Thyroid gland (tissue), 4 donors: ENCODE data around the gene C1QTNF8. TPM values are rescaled to one million over a fixed set of nuclear protein-coding genes. Genes with fewer than 3 reads are reported as not detected.

ENCODE experiments used
- DNase-seq, 2 donors: peaks; one replicate each; pipeline ENCODE4 v3.0.0-alpha.2; 2019
- H3K27ac ChIP-seq, 3 donors: fragments of 200-600 bp; sonication (generic); 1 replicate in 2 of 3; 2 replicates in 1 of 3; pipeline ENCODE4 v1.5.1; 2016 to 2019; ENCODE audit warnings: mild to moderate bottlenecking in 1 of 3, moderate library complexity in 1 of 3
- H3K27me3 ChIP-seq: fragments of 200-600 bp; sonication (generic); one replicate; pipeline ENCODE4 v1.5.1; 2019
- H3K36me3 ChIP-seq, 2 donors: fragments of 200-600 bp; sonication (generic); one replicate each; pipeline ENCODE4 v1.5.1; 2016 to 2019
- H3K4me1 ChIP-seq, 2 donors: fragments of 200-600 bp; sonication (generic); one replicate each; pipeline ENCODE4 v1.5.1; 2017 to 2019
- H3K4me3 ChIP-seq, 3 donors: fragments of 200-600 bp; sonication (generic); replicated peaks in 1 of 3; 1 replicate in 2 of 3; 2 replicates in 1 of 3; pipeline ENCODE4 v1.5.1; 2016; ENCODE audit warnings: mild to moderate bottlenecking in 1 of 3
- H3K9me3 ChIP-seq: fragments of 200-600 bp; sonication (generic); one replicate; pipeline ENCODE4 v1.5.1; 2017
- CTCF ChIP-seq, 6 experiments: fragments of 200-600 bp in 3 of 6; fragments of 450-650 bp in 3 of 6; sonication (generic) in 3 of 6; IDR thresholded peaks; one replicate each; pipeline ENCODE4 v1.5.1; 2016 to 2019; ENCODE audit warnings: antibody characterized with exemption in 6 of 6, mild to moderate bottlenecking in 2 of 6, inconsistent platforms in 1 of 6, moderate library complexity in 1 of 6
- POLR2A ChIP-seq, 2 donors: fragments of 450-650 bp; IDR thresholded peaks; one replicate each; pipeline ENCODE4 v1.6.1; 2017; ENCODE audit warnings: antibody characterized with exemption in 2 of 2, mild to moderate bottlenecking in 2 of 2, moderate library complexity in 1 of 2
- WGBS, 2 donors: methylation state at CpG; one replicate each; pipeline ENCODE4 v1.1.5; 2017; 5-methylcytosine and 5-hydroxymethylcytosine counted together
- intact Hi-C: fragments of 100-400 bp; cut with DNase I; formaldehyde crosslinking; loops from one replicate; pipeline ENCODE4 v1.15.1; 2023
- total RNA-seq, 4 donors: library from RNA; depleted of rRNA; stranded (reverse); fragments of >200 nt; gene quantifications; one replicate each; pipeline ENCODE4 v1.2.3, GENCODE V29; 2016

C1QTNF8 gene
- total RNA-seq, 4 donors from 2014 or later, result not detected

- intact Hi-C loops, result loop anchor here (10.0 kb wide), 1 partner anchor 338 kb away; the partner anchor contains the start of gene METRN
- H3K27me3 ChIP-seq, result peaks cover 5% of the 10 kb centered on the region
- 78 to 95% methylated on average over 2 to 5 of the region's 9 CpGs for WGBS, 2 donors
These were observed 43.3 kb downstream of the C1QTNF8 start for GRCh38 chr16:1052721-1053120.

DNA sequence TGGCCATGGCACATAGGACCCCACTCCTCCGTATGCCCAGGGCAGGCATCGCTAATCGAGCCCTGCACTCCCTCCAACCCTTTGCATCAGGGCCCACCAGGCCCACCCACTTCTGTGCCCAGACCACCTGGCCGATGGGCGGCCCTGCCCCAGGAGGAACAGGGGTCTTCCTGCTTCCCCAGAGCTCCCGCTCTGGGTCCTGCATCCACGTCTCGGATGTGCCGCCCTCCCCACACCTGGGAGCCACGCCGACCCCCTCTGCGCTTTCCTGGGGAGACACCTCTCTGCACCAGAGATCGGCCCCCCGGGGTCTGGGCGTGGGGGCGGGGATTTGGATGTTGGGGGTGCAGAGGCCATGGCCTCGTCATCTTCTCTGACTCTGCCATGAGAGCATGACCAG is 44.6 kb downstream of the C1QTNF8 start:
- Histone ChIP-seq H3K27ac (no peak overlapping the region), H3K9me3 (no peaks in the 10 kb centered on the region), H3K4me3 (no peak overlapping the region), H3K4me1 (peaks cover 0 to 3% of the 10 kb centered on the region in 2 donors), H3K27me3 (no peaks in the 10 kb centered on the region), H3K36me3 (no peaks in the 10 kb centered on the region)
- 93 to 95% methylated on average over 16 to 17 of the region's 17 CpGs for WGBS, 2 donors
- intact Hi-C loops, result loop anchor here (10.0 kb wide), 1 partner anchor 337 kb away; the partner anchor contains the start of gene METRN
- TF ChIP-seq CTCF (IDR thresholded peaks at IDR 0.05), result no peak
- no peak for TF ChIP-seq POLR2A (IDR thresholded peaks at IDR 0.05)
- DNase-seq, result no peak

More at GRCh38 chr16:1052721-1053120, 43.3 kb downstream of the C1QTNF8 start:
- TF ChIP-seq CTCF (IDR thresholded peaks at IDR 0.05) (no peak), POLR2A (IDR thresholded peaks at IDR 0.05) (no peak)
- Histone ChIP-seq H3K36me3 (no peaks in the 10 kb centered on the region), H3K27ac (no peak overlapping the region), H3K4me1 (peaks cover 0 to 3% of the 10 kb centered on the region in 2 donors), H3K9me3 (no peaks in the 10 kb centered on the region), H3K4me3 (no peak overlapping the region)
- DNase-seq, result no peak

DNA sequence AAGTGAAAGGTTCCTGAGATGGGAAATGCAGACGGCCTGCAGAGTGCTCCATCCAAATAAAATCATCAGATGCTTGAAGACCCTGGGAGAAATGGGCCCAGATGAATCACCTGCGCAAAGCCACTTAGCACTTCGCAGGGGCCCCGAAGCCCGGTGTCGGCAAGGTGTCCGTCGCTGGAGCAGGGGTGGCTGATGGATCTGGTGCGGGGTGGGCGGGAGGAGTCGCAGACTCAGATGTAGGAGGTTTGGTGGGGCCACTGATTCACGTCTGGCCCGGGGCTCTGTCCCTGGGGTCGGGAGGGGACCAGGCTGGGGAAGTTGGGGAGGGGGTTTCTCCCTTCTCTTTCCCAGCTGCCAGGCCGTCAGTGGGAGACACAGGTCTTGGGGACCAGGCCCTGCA is 45.1 kb downstream of the C1QTNF8 start:
- H3K4me1 ChIP-seq, result peaks cover 0 to 3% of the 10 kb centered on the region in 2 donors
- intact Hi-C loops, result loop anchor here (10.0 kb wide), 1 partner anchor 336 kb away; the partner anchor contains the start of gene METRN
- no peak overlapping the region for H3K27ac ChIP-seq
- TF ChIP-seq CTCF (IDR thresholded peaks at IDR 0.05), result no peak
- no peak for TF ChIP-seq POLR2A (IDR thresholded peaks at IDR 0.05)
- 73 to 80% methylated on average over 10 to 11 of the region's 15 CpGs for WGBS, 2 donors
- DNase-seq, result no peak
- H3K4me3 ChIP-seq, result no peak overlapping the region
- H3K36me3 ChIP-seq, result no peaks in the 10 kb centered on the region
- H3K9me3 ChIP-seq, result no peaks in the 10 kb centered on the region
- no peaks in the 10 kb centered on the region for H3K27me3 ChIP-seq

- intact Hi-C loops, result loop anchor here (10.0 kb wide), 1 partner anchor 336 kb away; the partner anchor contains the start of gene METRN
- no peaks in the 10 kb centered on the region for H3K9me3 ChIP-seq
- no peaks in the 10 kb centered on the region for H3K36me3 ChIP-seq
- DNase-seq, result no peak
- H3K4me1 ChIP-seq, result peaks cover 0 to 3% of the 10 kb centered on the region in 2 donors
- no peaks in the 10 kb centered on the region for H3K27me3 ChIP-seq
- WGBS, 2 donors, result 64 to 70% methylated on average over 24 to 26 of the region's 30 CpGs
- H3K4me3 ChIP-seq, result no peak overlapping the region
- TF ChIP-seq CTCF (IDR thresholded peaks at IDR 0.05) (no peak), POLR2A (IDR thresholded peaks at IDR 0.05) (no peak)
- no peak overlapping the region for H3K27ac ChIP-seq
These were observed 45.5 kb downstream of the C1QTNF8 start for GRCh38 chr16:1050516-1050915.

DNA sequence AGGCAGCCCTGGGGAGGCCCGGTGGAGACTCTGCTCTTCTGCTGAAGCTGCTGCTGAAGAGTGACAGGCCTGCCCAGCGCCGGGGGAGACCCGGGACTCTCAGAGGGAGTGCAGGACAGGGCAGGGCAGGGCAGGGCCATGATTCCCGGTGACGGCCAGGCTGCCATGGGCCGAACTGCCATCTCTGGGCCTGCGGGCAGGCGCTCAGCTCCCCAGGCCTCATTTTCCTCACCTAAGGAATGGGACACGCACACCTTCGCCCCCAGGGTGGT is 46.1 kb downstream of the C1QTNF8 start:
- H3K27me3 ChIP-seq, result no peaks in the 10 kb centered on the region
- no peak for TF ChIP-seq CTCF (IDR thresholded peaks at IDR 0.05)
- TF ChIP-seq POLR2A (IDR thresholded peaks at IDR 0.05), result no peak
- DNase-seq, result no peak
- H3K4me3 ChIP-seq, result no peak overlapping the region
- no peaks in the 10 kb centered on the region for H3K36me3 ChIP-seq
- no peak overlapping the region for H3K27ac ChIP-seq
- intact Hi-C loops, result loop anchor here (10.0 kb wide), 1 partner anchor 335 kb away; the partner anchor contains the start of gene METRN
- H3K4me1 ChIP-seq, result peaks cover 0 to 2% of the 10 kb centered on the region in 2 donors
- no peaks in the 10 kb centered on the region for H3K9me3 ChIP-seq
- WGBS, 2 donors, result 77% methylated on average over 8 of the region's 11 CpGs; no CpG with 5 or more reads in 1 of the 2 donors
